HepG2 (cell line): ENCODE data around the gene CAPN15. TPM values are rescaled to one million over a fixed set of nuclear protein-coding genes. Genes with fewer than 3 reads are reported as not detected.

Experiments
- FOSL1 ChIP-seq: sonication (generic); formaldehyde crosslinking; IDR thresholded peaks from 2 replicates; pipeline ENCODE4 v1.9.0; 2021; ENCODE audit warnings: missing genetic modification reagents, borderline replicate concordance
- GABPB1 ChIP-seq: IDR thresholded peaks from 2 replicates; pipeline ENCODE4 v1.6.1; 2016; ENCODE audit warnings: mild to moderate bottlenecking, missing genetic modification reagents, moderate library complexity, missing compliant biosample characterization
- HNF4A ChIP-seq: sonication (generic); formaldehyde crosslinking; IDR thresholded peaks from 2 replicates; pipeline ENCODE4 v1.4.0; 2020; ENCODE audit warnings: missing genetic modification reagents
- IRF9 ChIP-seq: sonication (generic); formaldehyde crosslinking; IDR thresholded peaks from 2 replicates; pipeline ENCODE4 v1.8.0; 2022; ENCODE audit warnings: missing genetic modification reagents, mild to moderate bottlenecking, borderline replicate concordance
- MXI1 ChIP-seq: IDR thresholded peaks from 3 replicates; pipeline ENCODE4 v1.6.1; 2012; ENCODE audit warnings: low read depth, low read length, inconsistent platforms, borderline replicate concordance
- PATZ1 ChIP-seq: sonication (generic); formaldehyde crosslinking; IDR thresholded peaks from 2 replicates; pipeline ENCODE4 v1.4.0; 2020; ENCODE audit warnings: missing genetic modification reagents
- PHF20 ChIP-seq: sonication (generic); formaldehyde crosslinking; IDR thresholded peaks from 2 replicates; pipeline ENCODE4 v1.5.0; 2020; ENCODE audit warnings: mild to moderate bottlenecking, missing genetic modification reagents
- RBM22 ChIP-seq: fragments of 200-400 bp; formaldehyde crosslinking; optimal IDR thresholded peaks from 2 replicates; pipeline ENCODE3; 2017; ENCODE audit warnings: mild to moderate bottlenecking, low read length, moderate library complexity
- SNAI1 ChIP-seq: sonication (generic); formaldehyde crosslinking; IDR thresholded peaks from 2 replicates; pipeline ENCODE4 v1.5.0; 2020; ENCODE audit warnings: mild to moderate bottlenecking, missing genetic modification reagents, borderline replicate concordance
- ZNF205 ChIP-seq: IDR thresholded peaks from 2 replicates; pipeline ENCODE4 v1.6.1; 2018; ENCODE audit warnings: missing biosample characterization, missing genetic modification reagents
- ZNF281 ChIP-seq: sonication (generic); formaldehyde crosslinking; IDR thresholded peaks from 2 replicates; pipeline ENCODE4 v1.4.0; 2020; ENCODE audit warnings: missing genetic modification reagents, borderline replicate concordance
- ZNF33A ChIP-seq: sonication (generic); formaldehyde crosslinking; IDR thresholded peaks from 2 replicates; pipeline ENCODE4 v1.5.1; 2020; ENCODE audit warnings: missing genetic modification reagents, mild to moderate bottlenecking, moderate library complexity, borderline replicate concordance
- ZNF367 ChIP-seq: sonication (generic); formaldehyde crosslinking; IDR thresholded peaks from 2 replicates; pipeline ENCODE4 v1.4.0; 2020; ENCODE audit warnings: missing genetic modification reagents, borderline replicate concordance
- ZNF501 ChIP-seq: sonication (generic); formaldehyde crosslinking; IDR thresholded peaks from 2 replicates; pipeline ENCODE4 v1.5.1; 2020; ENCODE audit warnings: mild to moderate bottlenecking, moderate library complexity, missing genetic modification reagents
- ZNF629 ChIP-seq: sonication (generic); formaldehyde crosslinking; conservative IDR thresholded peaks from 2 replicates; pipeline ENCODE4 v1.5.0; 2020; ENCODE audit warnings: missing genetic modification reagents
- ZNF800 ChIP-seq: sonication (generic); formaldehyde crosslinking; IDR thresholded peaks from 2 replicates; pipeline ENCODE4 v1.4.0; 2020; ENCODE audit warnings: missing genetic modification reagents
- polyA plus RNA-seq, 8 experiments: library from polyadenylated mRNA; depleted of rRNA in 3 of 8; stranded (reverse) in 7 of 8; unstranded in 1 of 8; fragments of >200 nt; fragmentation: Illumina TruSeq in 4 of 8; extraction: Trizol in 4 of 8; gene quantifications; 2 replicates each; pipeline versions ENCODE4 v1.2.1 to v1.2.3, GENCODE V29; 2011 to 2016; ENCODE audit warnings: low read depth in 4 of 8, missing spikeins in 1 of 8, mixed read lengths in 1 of 8; ENCODE audit not compliant: insufficient read depth in 1 of 8
- total RNA-seq, 5 experiments: library from RNA; depleted of rRNA; stranded (reverse); fragments of >200 nt; fragmentation: Illumina TruSeq; extraction: Trizol; gene quantifications; 2 replicates each; pipeline ENCODE4 v1.2.3, GENCODE V29; 2016; ENCODE audit warnings: low read depth in 1 of 5

Gene CAPN15
- total and polyA plus RNA-seq, 2 of the 13 experiments (the other 11 are each of a cell fraction or from before 2014, with no cell fraction given): 14.9 to 24.5 TPM

GRCh38 chr16:533391-534123 lies 6.0 kb downstream of the CAPN15 start (continued):
- peak; percentile 84 for TF ChIP-seq HNF4A (CRISPR knock-in tag)
- peak; percentile 62; the same call in 1 of the 2 replicates for TF ChIP-seq ZNF501 (CRISPR knock-in tag)
- peak; percentile 40; the same call in 1 of the 2 replicates for TF ChIP-seq ZNF800
- TF ChIP-seq IRF9 (CRISPR knock-in tag): no peak
- no peak for TF ChIP-seq PHF20 (CRISPR knock-in tag)
- TF ChIP-seq ZNF33A (CRISPR knock-in tag): no peak
- no peak; the same call in 2 of the 3 replicates for TF ChIP-seq MXI1
- TF ChIP-seq RBM22: peak; percentile 15
- TF ChIP-seq ZNF281 (CRISPR knock-in tag): 0 out of 2 replicates have a peak, but pooled peaks have one; percentile 8
- no peak for TF ChIP-seq SNAI1 (CRISPR knock-in tag)
- peak; percentile 27 for TF ChIP-seq ZNF629
- no peak for TF ChIP-seq ZNF205 (CRISPR knock-in tag)
- TF ChIP-seq FOSL1: no peak
- peak; percentile 35; the same call in 1 of the 2 replicates for TF ChIP-seq PATZ1 (CRISPR knock-in tag)
- no peak for TF ChIP-seq ZNF367 (CRISPR knock-in tag)
- TF ChIP-seq GABPB1 (CRISPR knock-in tag): peak; percentile 51; the same call in 1 of the 2 replicates
